Choroid plexus epithelial cell (primary cell): ENCODE data around the gene NBL1.

Source experiments
- DNase-seq: peaks from one replicate; pipeline ENCODE4 v3.0.0-alpha.2; 2010; ENCODE audit warnings: low read depth
- H3K4me3 ChIP-seq: 2 replicates; pipeline ENCODE4 v1.5.1; 2011; ENCODE audit warnings: low read depth, mild to moderate bottlenecking, control low read depth, low read length, moderate library complexity
- TF ChIP-seq, protein P1 (sequence below): conservative IDR thresholded peaks from 2 replicates; pipeline ENCODE4 v1.5.1; 2011; ENCODE audit warnings: low read depth, mild to moderate bottlenecking, control low read depth, inconsistent platforms, low read length, moderate library complexity

The NBL1 gene

DNA sequence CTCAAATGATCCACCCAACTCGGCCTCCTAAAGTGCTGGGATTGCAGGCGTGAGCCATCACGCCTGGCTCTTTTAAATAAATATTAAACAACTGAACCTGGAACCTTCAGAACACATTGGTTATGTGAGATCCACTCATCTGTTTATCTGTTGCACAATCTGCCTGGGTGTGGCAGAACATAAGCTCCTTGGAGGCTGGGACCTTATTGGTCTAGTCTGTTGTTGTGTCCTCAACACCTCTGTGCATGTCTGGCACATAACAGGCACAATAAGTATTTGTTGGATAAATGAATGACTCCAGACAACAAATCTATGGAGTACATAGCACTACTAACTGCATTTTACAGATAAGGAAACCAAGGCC lies 4.1 kb upstream of the NBL1 start:
- DNase-seq = peak; percentile 76
- TF ChIP-seq, protein P1, sequence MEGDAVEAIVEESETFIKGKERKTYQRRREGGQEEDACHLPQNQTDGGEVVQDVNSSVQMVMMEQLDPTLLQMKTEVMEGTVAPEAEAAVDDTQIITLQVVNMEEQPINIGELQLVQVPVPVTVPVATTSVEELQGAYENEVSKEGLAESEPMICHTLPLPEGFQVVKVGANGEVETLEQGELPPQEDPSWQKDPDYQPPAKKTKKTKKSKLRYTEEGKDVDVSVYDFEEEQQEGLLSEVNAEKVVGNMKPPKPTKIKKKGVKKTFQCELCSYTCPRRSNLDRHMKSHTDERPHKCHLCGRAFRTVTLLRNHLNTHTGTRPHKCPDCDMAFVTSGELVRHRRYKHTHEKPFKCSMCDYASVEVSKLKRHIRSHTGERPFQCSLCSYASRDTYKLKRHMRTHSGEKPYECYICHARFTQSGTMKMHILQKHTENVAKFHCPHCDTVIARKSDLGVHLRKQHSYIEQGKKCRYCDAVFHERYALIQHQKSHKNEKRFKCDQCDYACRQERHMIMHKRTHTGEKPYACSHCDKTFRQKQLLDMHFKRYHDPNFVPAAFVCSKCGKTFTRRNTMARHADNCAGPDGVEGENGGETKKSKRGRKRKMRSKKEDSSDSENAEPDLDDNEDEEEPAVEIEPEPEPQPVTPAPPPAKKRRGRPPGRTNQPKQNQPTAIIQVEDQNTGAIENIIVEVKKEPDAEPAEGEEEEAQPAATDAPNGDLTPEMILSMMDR = no peak
- H3K4me3 ChIP-seq = no peak overlapping the region

- TF ChIP-seq, protein P1 = no peak
- DNase-seq = peak; percentile 95
- H3K4me3 ChIP-seq = no peak overlapping the region
Observed at GRCh38 chr1:19640363-19641316, 3.5 kb upstream of the NBL1 start.

GRCh38 chr1:19643121-19643520 lies 990 bp upstream of the NBL1 start:
- TF ChIP-seq, protein P1 = peak; percentile 30
- H3K4me3 ChIP-seq = peak overlapping the region; percentile 91
- peak; percentile 58 for DNase-seq

- H3K4me3 ChIP-seq = peak overlapping the region; percentile 91
- TF ChIP-seq, protein P1 = no peak
- no peak for DNase-seq
Observed at GRCh38 chr1:19644395-19644680, 227 bp downstream of the NBL1 start.

DNA sequence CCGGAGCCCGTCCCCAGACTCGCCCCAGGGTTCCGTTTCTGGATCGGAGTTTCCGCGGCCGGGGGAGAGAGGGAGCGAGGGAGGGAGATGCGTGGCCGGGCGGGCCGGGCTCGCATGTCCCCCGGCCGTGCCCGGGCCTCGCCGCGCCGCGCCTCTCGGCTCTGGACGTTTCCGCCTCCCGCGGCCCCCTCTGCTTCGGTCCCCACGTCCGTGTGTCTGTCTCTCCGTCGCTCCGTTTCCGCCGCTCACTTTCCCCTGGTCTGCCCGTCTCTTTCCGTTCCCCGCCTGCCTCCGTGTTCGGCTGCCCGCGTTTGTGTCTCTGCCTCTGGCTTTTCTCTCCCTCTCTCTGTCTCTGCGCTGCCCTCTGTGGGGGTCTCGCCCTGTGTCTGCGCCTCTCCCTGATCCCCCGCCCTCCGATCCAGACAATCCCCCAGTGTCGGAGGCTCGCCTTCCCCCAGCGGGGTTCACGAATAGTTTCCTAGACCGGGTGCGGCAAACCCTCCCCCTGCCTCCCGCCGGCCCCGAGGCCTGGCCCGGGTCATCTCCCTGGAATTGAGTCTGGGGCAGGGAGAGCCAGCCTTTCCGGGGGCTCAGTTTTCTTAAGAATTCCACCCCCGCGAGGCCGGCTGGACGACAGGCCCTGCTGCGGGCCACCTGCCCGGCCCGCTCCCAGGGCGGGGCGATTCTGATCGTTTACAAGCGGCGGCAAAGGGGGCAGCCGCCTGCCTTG lies 735 bp downstream of the NBL1 start:
- peak; percentile 50 for DNase-seq
- H3K4me3 ChIP-seq = peak overlapping the region; percentile 91
- TF ChIP-seq, protein P1 = no peak

DNA sequence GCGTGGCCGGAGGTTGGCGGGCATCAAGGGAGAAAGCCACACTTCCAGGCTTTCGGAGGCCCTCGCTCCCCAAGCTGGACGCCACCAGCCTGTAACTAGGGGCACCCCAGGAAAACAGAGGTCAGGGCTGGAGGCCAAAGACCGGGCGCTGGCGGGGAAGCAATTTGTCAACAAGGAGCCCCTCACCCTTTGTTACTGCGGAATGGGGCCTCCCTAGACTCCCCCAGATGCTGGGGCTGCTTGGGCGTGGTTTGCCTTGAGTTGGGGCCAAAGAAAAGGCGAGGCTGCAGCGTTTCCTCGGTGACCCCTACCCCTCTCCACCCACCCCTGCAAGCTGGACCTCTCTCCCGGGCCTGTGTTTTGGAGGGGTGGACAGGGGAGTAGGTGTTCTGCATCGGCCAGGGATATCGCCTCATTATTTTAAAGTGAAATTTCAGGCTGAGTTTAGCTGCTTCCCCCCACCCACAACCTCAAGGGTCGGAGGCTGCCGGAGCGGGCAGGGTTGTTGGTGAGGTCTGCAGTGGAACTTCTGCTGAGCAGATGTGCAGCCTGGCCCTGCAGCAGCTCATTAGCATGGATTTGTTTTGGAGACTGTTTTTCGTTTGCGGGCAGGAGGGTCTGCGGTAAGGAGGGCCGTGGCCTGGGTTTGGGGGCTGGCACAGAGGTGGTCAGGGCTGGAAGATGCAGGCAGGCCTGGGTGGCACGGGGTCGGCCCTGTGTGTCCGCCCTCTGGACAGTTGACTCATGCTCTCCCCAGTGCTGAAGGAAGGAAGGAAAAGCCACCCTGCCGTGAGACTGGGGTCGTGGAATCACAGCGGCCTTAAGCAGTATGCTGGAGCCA lies 1.5 kb downstream of the NBL1 start:
- TF ChIP-seq, protein P1 = no peak
- peak overlapping the region; percentile 91 for H3K4me3 ChIP-seq
- DNase-seq = peak; percentile 52
